ENCODE results near the gene RHD.
"Not testable (repeated sequence)": the region's sequence is repeated elsewhere in the genome, so short reads cannot be mapped to it uniquely, and the experiment has no call there.

GRCh38 chr1:25328791-25329185 lies 56.5 kb downstream of the RHD start:
- TF ChIP-seq YY1 (IDR thresholded peaks at IDR 0.05; ENCODE audit: insufficient read depth, insufficient read length); ZNF274 (IDR thresholded peaks at IDR 0.05; ENCODE audit: low read depth, low read length); SUZ12 (IDR thresholded peaks at IDR 0.05; ENCODE audit: extremely low read depth, insufficient read depth, insufficient read length): not testable (repeated sequence)
